SJCRH30 (cell line): ENCODE data around the gene THSD4. TPM values are rescaled to one million over a fixed set of nuclear protein-coding genes. Genes with fewer than 3 reads are reported as not detected.
"Not testable (repeated sequence)": the region's sequence is repeated elsewhere in the genome, so short reads cannot be mapped to it uniquely, and the experiment has no call there.

ENCODE experiments used
- DNase-seq, 2 experiments: peaks; one replicate each; pipeline ENCODE4 v3.0.0-alpha.2; 2015 to 2020
- H3K27ac ChIP-seq: fragments of 250-450 bp; sonication (Bioruptor Pico); 2 replicates; pipeline ENCODE4 v1.5.1; 2020; ENCODE audit warnings: mild to moderate bottlenecking, moderate library complexity
- H3K27me3 ChIP-seq: fragments of 250-450 bp; sonication (Bioruptor Pico); 2 replicates; pipeline ENCODE4 v1.5.1; 2020; ENCODE audit warnings: mild to moderate bottlenecking, moderate library complexity
- H3K36me3 ChIP-seq: fragments of 250-450 bp; sonication (Bioruptor Pico); 2 replicates; pipeline ENCODE4 v1.5.1; 2020; ENCODE audit warnings: mild to moderate bottlenecking, moderate library complexity
- H3K4me1 ChIP-seq: fragments of 250-450 bp; sonication (Bioruptor Pico); 2 replicates; pipeline ENCODE4 v1.5.1; 2020; ENCODE audit warnings: mild to moderate bottlenecking, moderate library complexity
- H3K4me3 ChIP-seq: fragments of 250-450 bp; sonication (Bioruptor Pico); 2 replicates; pipeline ENCODE4 v1.5.1; 2020; ENCODE audit warnings: mild to moderate bottlenecking, moderate library complexity
- H3K9me3 ChIP-seq: fragments of 250-450 bp; sonication (Bioruptor Pico); replicated peaks from 2 replicates; pipeline ENCODE4 v1.5.1; 2020; ENCODE audit warnings: mild to moderate bottlenecking, moderate library complexity
- total RNA-seq: library from RNA; depleted of rRNA; stranded (reverse); fragments of >200 nt; shearing (Covaris generic); gene quantifications from 2 replicates; pipeline ENCODE4 v1.2.3, GENCODE V29; 2014

THSD4 gene
- total RNA-seq, 1 experiment from 2014 or later, result 20.7 TPM

- no peak for DNase-seq
- no peak overlapping the region for H3K4me3 ChIP-seq
- H3K27me3 ChIP-seq, result no peaks in the 10 kb centered on the region
- no peaks in the 10 kb centered on the region for H3K36me3 ChIP-seq
- H3K4me1 ChIP-seq, result peaks cover 17% of the 10 kb centered on the region
- no peak overlapping the region for H3K27ac ChIP-seq
- H3K9me3 ChIP-seq, result 0 out of 2 replicates have a peak, but pooled peaks cover 1% of the 10 kb centered on the region
Observed at GRCh38 chr15:71142780-71143179, 27.5 kb downstream of the THSD4 start.

GRCh38 chr15:71143373-71144310, 28.4 kb downstream of the THSD4 start:
- peaks cover 17% of the 10 kb centered on the region for H3K4me1 ChIP-seq
- no peaks in the 10 kb centered on the region for H3K36me3 ChIP-seq
- no peaks in the 10 kb centered on the region for H3K27me3 ChIP-seq
- H3K4me3 ChIP-seq, result no peak overlapping the region
- no peak overlapping the region for H3K27ac ChIP-seq
- H3K9me3 ChIP-seq, result no peaks in the 10 kb centered on the region
- DNase-seq, result peak; percentile 28 to 51

- Histone ChIP-seq H3K27ac (no peak overlapping the region), H3K4me1 (peaks cover 17% of the 10 kb centered on the region), H3K9me3 (no peaks in the 10 kb centered on the region), H3K4me3 (no peak overlapping the region), H3K27me3 (no peaks in the 10 kb centered on the region), H3K36me3 (no peaks in the 10 kb centered on the region)
- no peak for DNase-seq
Observed at GRCh38 chr15:71145648-71146047, 30.4 kb downstream of the THSD4 start.

DNA sequence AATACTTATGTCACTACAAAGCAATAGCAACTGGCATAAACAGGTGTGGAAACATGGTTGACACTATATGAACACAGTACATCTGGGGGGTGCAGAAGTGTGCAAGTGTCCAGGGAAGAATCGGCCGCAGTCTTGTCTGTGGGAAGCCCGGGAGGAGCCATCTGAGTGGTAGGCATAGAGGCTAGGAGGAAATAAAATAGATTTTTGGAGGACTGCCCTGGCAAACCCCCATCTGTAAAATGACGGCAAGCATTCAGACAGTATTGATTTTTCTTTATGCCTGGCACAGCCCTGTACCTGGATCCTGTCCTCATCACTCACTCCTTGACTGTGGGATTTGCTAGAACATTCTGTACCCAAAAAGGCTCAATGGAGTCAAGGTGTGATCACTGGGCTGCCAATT, 31.3 kb downstream of the THSD4 start:
- Histone ChIP-seq H3K4me1 (peaks cover 17% of the 10 kb centered on the region), H3K36me3 (no peaks in the 10 kb centered on the region), H3K9me3 (no peaks in the 10 kb centered on the region; the same call in 1 of the 2 replicates), H3K27me3 (no peaks in the 10 kb centered on the region), H3K27ac (no peak overlapping the region), H3K4me3 (no peak overlapping the region)
- peak; percentile 23 to 58 for DNase-seq

DNA sequence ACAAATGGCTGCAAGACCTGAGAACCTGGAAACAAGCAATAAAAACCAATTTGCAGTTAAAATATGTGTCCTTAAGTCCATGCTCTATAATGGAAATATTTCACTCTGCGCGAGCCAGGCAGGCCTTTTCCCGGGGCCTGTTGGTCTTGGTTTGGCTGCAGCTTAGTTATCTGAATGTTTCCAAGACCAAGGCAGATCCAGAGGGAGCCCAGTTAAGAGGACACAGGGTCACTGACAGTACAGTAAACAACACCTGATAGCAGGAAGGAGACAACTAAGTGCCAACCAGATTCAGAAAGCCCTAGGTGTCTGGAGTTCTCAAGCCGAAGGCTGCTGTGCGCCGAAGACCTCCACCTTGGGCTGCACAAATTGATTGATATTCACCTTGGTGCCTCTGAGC, 32.8 kb downstream of the THSD4 start:
- H3K4me3 ChIP-seq, result no peak overlapping the region
- H3K9me3 ChIP-seq, result no peaks in the 10 kb centered on the region; the same call in 1 of the 2 replicates
- DNase-seq, result no peak
- peaks cover 17% of the 10 kb centered on the region for H3K4me1 ChIP-seq
- no peak overlapping the region for H3K27ac ChIP-seq
- H3K36me3 ChIP-seq, result no peaks in the 10 kb centered on the region
- H3K27me3 ChIP-seq, result no peaks in the 10 kb centered on the region

DNA sequence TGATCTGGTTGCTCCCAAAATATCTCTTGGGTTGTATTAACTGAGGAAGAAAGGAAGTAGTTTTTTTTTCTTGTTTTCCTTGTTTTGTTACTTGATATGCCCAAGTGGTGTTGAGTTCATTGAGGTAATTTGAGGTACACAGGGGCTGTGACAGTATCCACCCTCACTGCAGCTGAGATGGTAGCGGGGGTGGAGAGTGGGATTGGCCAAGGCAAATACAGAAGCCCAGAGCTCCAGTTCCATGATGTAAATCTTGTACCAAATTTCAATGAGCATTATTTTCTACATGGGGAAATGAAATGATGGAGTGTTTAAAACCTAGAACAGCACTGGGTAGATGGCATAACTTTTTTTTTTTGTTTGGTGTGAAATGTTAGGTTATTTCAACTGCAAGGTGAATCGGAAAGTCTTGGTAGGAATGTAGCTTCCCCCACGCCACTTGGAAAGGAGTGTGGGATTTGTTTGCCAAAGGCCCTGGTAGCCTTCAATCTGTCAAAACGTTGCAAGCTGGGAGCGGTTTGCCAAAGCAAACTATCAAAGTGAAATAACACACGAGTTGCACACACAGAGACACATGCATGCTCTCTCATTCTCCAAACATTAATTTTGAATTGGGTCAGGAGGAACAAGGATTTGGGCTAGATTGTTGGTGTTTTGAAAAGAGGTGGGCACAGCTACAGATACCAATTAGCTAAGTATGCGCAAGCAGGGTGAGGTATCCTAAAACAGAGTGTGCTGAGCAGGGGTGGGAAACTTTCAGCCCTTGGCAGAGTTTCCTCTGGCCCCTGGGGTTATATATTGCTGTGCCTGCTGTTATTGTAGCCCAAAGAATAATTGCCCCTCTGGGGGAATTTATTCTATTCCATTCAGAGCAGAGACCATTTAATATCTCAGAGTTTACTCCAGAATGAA, 34.6 kb downstream of the THSD4 start:
- Histone ChIP-seq H3K4me3 (no peak overlapping the region), H3K27me3 (no peaks in the 10 kb centered on the region), H3K36me3 (no peaks in the 10 kb centered on the region), H3K4me1 (peaks cover 10% of the 10 kb centered on the region), H3K27ac (no peak overlapping the region), H3K9me3 (no peaks in the 10 kb centered on the region; the same call in 1 of the 2 replicates)
- no peak for DNase-seq

DNA sequence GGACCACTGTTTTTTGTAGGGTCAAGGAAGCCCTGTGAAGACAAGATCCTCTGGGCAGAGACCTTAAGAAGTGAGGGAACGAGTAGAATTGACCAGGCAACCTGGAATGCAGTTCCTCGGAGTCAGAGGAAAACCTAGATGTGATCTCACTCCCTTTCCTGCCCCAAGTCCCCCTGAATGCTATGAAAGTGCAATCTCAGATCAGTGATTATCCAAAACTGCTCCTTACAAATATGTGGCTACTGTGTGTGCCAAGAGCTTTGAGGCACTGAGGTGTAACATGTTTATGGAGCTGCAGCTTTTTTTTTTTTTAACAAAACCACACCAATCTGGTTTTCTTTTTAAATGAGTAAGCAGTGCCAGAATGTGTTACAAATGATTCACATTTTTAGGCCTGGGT, 35.8 kb downstream of the THSD4 start:
- H3K27ac ChIP-seq, result no peak overlapping the region
- H3K4me1 ChIP-seq, result peaks cover 8% of the 10 kb centered on the region
- H3K4me3 ChIP-seq, result no peak overlapping the region
- H3K9me3 ChIP-seq, result no peaks in the 10 kb centered on the region; the same call in 1 of the 2 replicates
- DNase-seq, result no peak
- H3K36me3 ChIP-seq, result no peaks in the 10 kb centered on the region
- H3K27me3 ChIP-seq, result no peaks in the 10 kb centered on the region

- no peak overlapping the region for H3K27ac ChIP-seq
- DNase-seq, result peak; percentile 20 to 46
- no peak overlapping the region for H3K4me3 ChIP-seq
- no peaks in the 10 kb centered on the region for H3K36me3 ChIP-seq
- H3K4me1 ChIP-seq, result no peaks in the 10 kb centered on the region
- no peaks in the 10 kb centered on the region for H3K27me3 ChIP-seq
- H3K9me3 ChIP-seq, result no peaks in the 10 kb centered on the region; the same call in 1 of the 2 replicates
Observed at GRCh38 chr15:71152542-71152941, 37.3 kb downstream of the THSD4 start.

GRCh38 chr15:71153823-71154524, 38.7 kb downstream of the THSD4 start:
- Histone ChIP-seq H3K9me3 (no peaks in the 10 kb centered on the region; the same call in 1 of the 2 replicates), H3K27ac (no peak overlapping the region), H3K4me3 (no peak overlapping the region), H3K4me1 (no peaks in the 10 kb centered on the region), H3K36me3 (no peaks in the 10 kb centered on the region), H3K27me3 (no peaks in the 10 kb centered on the region)
- DNase-seq, result no peak

DNA sequence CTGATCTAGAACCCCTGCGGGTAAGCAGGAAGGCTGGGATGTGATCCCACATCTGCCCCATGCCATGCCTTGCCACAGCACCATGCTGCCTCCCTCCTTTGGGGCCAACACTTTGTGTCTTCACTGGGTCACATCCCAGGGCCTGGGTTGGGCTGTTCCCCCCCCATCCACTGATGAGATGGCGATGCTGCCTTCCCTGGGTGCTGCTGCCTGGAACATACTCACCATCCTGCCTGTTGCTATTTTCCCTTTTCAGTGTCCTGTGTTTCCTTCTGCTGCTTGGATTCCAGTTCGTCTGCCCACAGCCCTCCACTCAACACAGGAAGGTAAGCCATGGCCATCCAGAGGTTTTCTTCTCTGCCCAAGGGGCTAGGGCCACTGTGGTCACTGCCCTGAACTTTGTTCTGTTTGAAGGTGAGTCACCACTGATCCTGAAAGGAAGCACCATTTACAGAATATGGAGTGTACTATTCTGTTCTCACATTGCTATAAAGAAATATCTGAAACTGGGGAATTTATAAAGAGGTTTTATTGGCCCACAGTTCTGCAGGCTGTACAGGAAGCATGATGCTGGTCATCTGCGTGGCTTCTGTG, 39.4 kb downstream of the THSD4 start:
- no peak overlapping the region for H3K27ac ChIP-seq
- no peak overlapping the region for H3K4me3 ChIP-seq
- DNase-seq, result no peak
- no peaks in the 10 kb centered on the region; the same call in 1 of the 2 replicates for H3K9me3 ChIP-seq
- H3K4me1 ChIP-seq, result no peaks in the 10 kb centered on the region
- no peaks in the 10 kb centered on the region for H3K36me3 ChIP-seq
- no peaks in the 10 kb centered on the region for H3K27me3 ChIP-seq

GRCh38 chr15:71155534-71155933, 40.3 kb downstream of the THSD4 start:
- Histone ChIP-seq H3K27me3 (no peaks in the 10 kb centered on the region), H3K9me3 (no peaks in the 10 kb centered on the region; the same call in 1 of the 2 replicates), H3K4me1 (no peaks in the 10 kb centered on the region), H3K36me3 (no peaks in the 10 kb centered on the region), H3K27ac (no peak overlapping the region), H3K4me3 (no peak overlapping the region)
- no peak for DNase-seq

GRCh38 chr15:71160976-71161375, 45.7 kb downstream of the THSD4 start:
- H3K4me3 ChIP-seq, result no peak overlapping the region
- H3K27me3 ChIP-seq, result no peaks in the 10 kb centered on the region
- no peak overlapping the region for H3K27ac ChIP-seq
- no peaks in the 10 kb centered on the region for H3K4me1 ChIP-seq
- H3K9me3 ChIP-seq, result no peaks in the 10 kb centered on the region; the same call in 1 of the 2 replicates
- DNase-seq, result no peak
- no peaks in the 10 kb centered on the region for H3K36me3 ChIP-seq

- H3K36me3 ChIP-seq, result no peaks in the 10 kb centered on the region
- no peaks in the 10 kb centered on the region; the same call in 1 of the 2 replicates for H3K9me3 ChIP-seq
- no peaks in the 10 kb centered on the region for H3K4me1 ChIP-seq
- H3K27ac ChIP-seq, result no peak overlapping the region
- H3K4me3 ChIP-seq, result no peak overlapping the region
- H3K27me3 ChIP-seq, result no peaks in the 10 kb centered on the region
- DNase-seq, result no peak
Observed at GRCh38 chr15:71162309-71162708, 47.0 kb downstream of the THSD4 start.

GRCh38 chr15:71164606-71165005, 49.3 kb downstream of the THSD4 start:
- H3K36me3 ChIP-seq, H3K9me3 ChIP-seq, DNase-seq, H3K4me1 ChIP-seq, H3K27me3 ChIP-seq, H3K4me3 ChIP-seq, H3K27ac ChIP-seq: not testable (repeated sequence)
